A549 (cell line): ENCODE results near the gene CD58. TPM values are rescaled to one million over a fixed set of nuclear protein-coding genes. Genes with fewer than 3 reads are reported as not detected.

ENCODE experiments used
- ATAC-seq, 2 experiments: fragments of 200-7000 bp in 1 of 2; fragments of >200 bp in 1 of 2; cut with Nextera tagmentation in 1 of 2; cut with Tn5 transposase in 1 of 2; 3 replicates each; pipeline versions ENCODE4 v1.8.0 to v1.9.1; 2018 to 2020; ENCODE audit warnings: mild to moderate bottlenecking in 1 of 2, moderate library complexity in 1 of 2
- CTCF ChIA-PET: fragments of 300-600 bp; sonication (Branson Sonifier 250); formaldehyde crosslinking; extraction: SDS; loops from one replicate; lab custom pipeline; 2021; ENCODE audit warnings: antibody characterized with exemption, inconsistent platforms; lab: Yijun Ruan, JAX
- POLR2A ChIA-PET: fragments of 350-600 bp; formaldehyde crosslinking; extraction: SDS; loops from one replicate; lab custom pipeline; 2021; ENCODE audit warnings: antibody characterized with exemption, inconsistent platforms; lab: Yijun Ruan, JAX
- DNase-seq, 2 experiments: peaks; one replicate each; pipeline versions ENCODE4 v3.0.0 to v3.0.0-alpha.2; 2011 to 2016; ENCODE audit warnings: low read depth in 1 of 2, low spot score in 1 of 2
- FAIRE-seq: peaks from 2 replicates; lab custom pipeline; 2011; peaks lifted over from hg19 to GRCh38; lab: Jason Lieb, UNC
- H3K27ac ChIP-seq, 2 experiments: fragments of >200 bp; sonication (Bioruptor Twin); formaldehyde crosslinking; 3 replicates each; pipeline ENCODE4 v1.5.1; 2016 to 2017
- H3K4me1 ChIP-seq: fragments of >200 bp; sonication (Bioruptor Twin); formaldehyde crosslinking; 3 replicates; pipeline ENCODE4 v1.6.1; 2016
- H3K4me2 ChIP-seq: fragments of >200 bp; sonication (Bioruptor Twin); formaldehyde crosslinking; 3 replicates; pipeline ENCODE4 v1.6.1; 2016
- H3K4me3 ChIP-seq: fragments of >200 bp; sonication (Bioruptor Twin); formaldehyde crosslinking; 3 replicates; pipeline ENCODE4 v1.5.1; 2016
- H3K9me3 ChIP-seq: fragments of >200 bp; sonication (Bioruptor Twin); formaldehyde crosslinking; 3 replicates; pipeline ENCODE4 v1.6.1; 2016
- ATOH8 ChIP-seq: fragments of 250-450 bp; sonication (Bioruptor Pico); IDR thresholded peaks from 2 replicates; pipeline ENCODE4 v1.5.0; 2020; ENCODE audit warnings: low read depth, mild to moderate bottlenecking, moderate library complexity
- BCL3 ChIP-seq: fragments of >200 bp; sonication (Bioruptor Twin); formaldehyde crosslinking; IDR thresholded peaks from 3 replicates; pipeline ENCODE4 v1.6.1; 2016
- CBX2 ChIP-seq: fragments of 200-600 bp; sonication (generic); IDR thresholded peaks from 2 replicates; pipeline ENCODE4 v1.6.1; 2016; ENCODE audit warnings: low read depth, mild to moderate bottlenecking, borderline replicate concordance
- CEBPB ChIP-seq, 2 experiments: fragments of >200 bp in 1 of 2; sonication (Bioruptor Twin) in 1 of 2; formaldehyde crosslinking in 1 of 2; IDR thresholded peaks; 2 replicates each; pipeline ENCODE4 v1.6.1; 2012 to 2016
- EHF ChIP-seq: fragments of 250-450 bp; sonication (Bioruptor Pico); IDR thresholded peaks from 2 replicates; pipeline ENCODE4 v1.5.0; 2020; ENCODE audit warnings: mild to moderate bottlenecking
- EHMT2 ChIP-seq: fragments of 200-600 bp; sonication (generic); IDR thresholded peaks from 2 replicates; pipeline ENCODE4 v1.6.1; 2016; ENCODE audit warnings: antibody characterized with exemption, low read depth, mild to moderate bottlenecking, moderate library complexity
- GATA3 ChIP-seq: IDR thresholded peaks from 2 replicates; pipeline ENCODE4 v1.6.1; 2012; ENCODE audit warnings: borderline replicate concordance
- HEYL ChIP-seq: fragments of 250-450 bp; sonication (Bioruptor Pico); IDR thresholded peaks from 2 replicates; pipeline ENCODE4 v1.8.0; 2021; ENCODE audit warnings: mild to moderate bottlenecking, moderate library complexity
- HOXA7 ChIP-seq: fragments of 250-450 bp; sonication (Bioruptor Pico); IDR thresholded peaks from 2 replicates; pipeline ENCODE4 v1.5.0; 2020; ENCODE audit warnings: mild to moderate bottlenecking, moderate library complexity
- HOXB5 ChIP-seq: fragments of 250-450 bp; sonication (Bioruptor Pico); IDR thresholded peaks from 2 replicates; pipeline ENCODE4 v1.5.0; 2020; ENCODE audit warnings: mild to moderate bottlenecking, moderate library complexity
- KDM1A ChIP-seq: fragments of 200-600 bp; sonication (generic); IDR thresholded peaks from 2 replicates; pipeline ENCODE4 v1.6.1; 2016; ENCODE audit warnings: low read depth, mild to moderate bottlenecking
- MAX ChIP-seq: IDR thresholded peaks from 2 replicates; pipeline ENCODE4 v1.6.1; 2012
- NFE2L2 ChIP-seq: fragments of 150-350 bp; conservative IDR thresholded peaks from 2 replicates; pipeline ENCODE4 v1.6.1; 2014; ENCODE audit warnings: low read length
- NPAS2 ChIP-seq: fragments of 250-450 bp; sonication (Bioruptor Pico); IDR thresholded peaks from 2 replicates; pipeline ENCODE4 v1.8.0; 2022; ENCODE audit warnings: mild to moderate bottlenecking, moderate library complexity, borderline replicate concordance
- RAD21 ChIP-seq, 2 experiments: fragments of >200 bp in 1 of 2; sonication (Bioruptor Twin) in 1 of 2; formaldehyde crosslinking in 1 of 2; IDR thresholded peaks in 1 of 2; conservative IDR thresholded peaks in 1 of 2; 2 replicates in 1 of 2; 3 replicates in 1 of 2; pipeline ENCODE4 v1.6.1; 2012 to 2018; ENCODE audit warnings: inconsistent platforms in 1 of 2
- SMC3 ChIP-seq: fragments of >200 bp; sonication (Bioruptor Twin); formaldehyde crosslinking; IDR thresholded peaks from 3 replicates; pipeline ENCODE4 v1.6.1; 2018; ENCODE audit warnings: inconsistent platforms
- ZFP36 ChIP-seq: fragments of 450-650 bp; IDR thresholded peaks from 2 replicates; pipeline ENCODE4 v1.6.1; 2014; ENCODE audit warnings: borderline replicate concordance; ENCODE audit not compliant: partially characterized antibody
- WGBS: methylation state at CpG from one replicate; pipeline ENCODE4 v1.1.6; 2017; ENCODE audit errors: missing lambda C conversion rate; 5-methylcytosine and 5-hydroxymethylcytosine counted together
- polyA plus RNA-seq, 4 experiments: library from polyadenylated mRNA; depleted of rRNA in 3 of 4; stranded (reverse); fragments of >200 nt; fragmentation: RNase III in 1 of 4; extraction: RNeasy Plus Mini Kit Qiagen cat#74134 plus additional on column Dnase treatment in 1 of 4; gene quantifications; 2 replicates in 3 of 4; 3 replicates in 1 of 4; pipeline ENCODE4 v1.2.3, GENCODE V29; 2011 to 2017
- TF ChIP-seq, protein P1 (sequence below): fragments of 150-350 bp; IDR thresholded peaks from 2 replicates; pipeline ENCODE4 v1.6.1; 2014; ENCODE audit warnings: low read depth, mild to moderate bottlenecking, low read length
- TF ChIP-seq, protein P2 (sequence below): fragments of >200 bp; sonication (Bioruptor Twin); formaldehyde crosslinking; IDR thresholded peaks from 3 replicates; pipeline ENCODE4 v1.5.1; 2016

Gene CD58
- polyA plus RNA-seq, 2 of the 4 experiments (the other 2 are of a cell fraction), result 22.4 to 38.4 TPM

DNA sequence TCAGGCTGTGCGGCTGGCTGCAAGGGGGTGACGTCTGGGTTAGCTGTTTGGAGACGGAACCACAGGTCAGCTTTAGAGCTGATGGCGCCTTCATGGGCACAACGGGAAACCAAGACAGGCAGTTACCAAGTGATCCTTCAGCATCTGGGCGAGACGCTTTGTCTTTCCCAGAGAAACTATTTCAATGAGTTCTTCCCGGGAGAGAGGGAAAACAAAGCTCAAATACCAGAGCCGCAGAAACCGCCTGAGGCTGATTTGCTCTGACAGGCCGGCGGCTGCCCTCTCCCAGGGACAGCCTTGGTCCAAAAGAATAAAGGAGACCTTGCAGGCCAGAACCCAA, 76.5 kb downstream of the CD58 start:
- POLR2A ChIA-PET, result no interaction called here
- peaks cover 16% of the 10 kb centered on the region; the same call in 2 of the 3 replicates for H3K4me1 ChIP-seq
- CTCF ChIA-PET, result interaction anchor here (1.6 to 10.2 kb wide), 3 partner anchors 9 to 355 kb away, joined by 5 to 125 read pairs (median 24); no protein-coding TSS in a partner anchor
- H3K27ac ChIP-seq, result no peak overlapping the region
- no peaks in the 10 kb centered on the region for H3K9me3 ChIP-seq
- no peak for TF ChIP-seq BCL3
- TF ChIP-seq NPAS2 (CRISPR knock-in tag), result no peak
- no peak for TF ChIP-seq EHMT2
- ATAC-seq (no peak), FAIRE-seq (no peak), DNase-seq (no peak)
- 87% methylated on average over 12 of the region's 12 CpGs for WGBS
- H3K4me2 ChIP-seq, result no peak overlapping the region
- no peak overlapping the region for H3K4me3 ChIP-seq

DNA sequence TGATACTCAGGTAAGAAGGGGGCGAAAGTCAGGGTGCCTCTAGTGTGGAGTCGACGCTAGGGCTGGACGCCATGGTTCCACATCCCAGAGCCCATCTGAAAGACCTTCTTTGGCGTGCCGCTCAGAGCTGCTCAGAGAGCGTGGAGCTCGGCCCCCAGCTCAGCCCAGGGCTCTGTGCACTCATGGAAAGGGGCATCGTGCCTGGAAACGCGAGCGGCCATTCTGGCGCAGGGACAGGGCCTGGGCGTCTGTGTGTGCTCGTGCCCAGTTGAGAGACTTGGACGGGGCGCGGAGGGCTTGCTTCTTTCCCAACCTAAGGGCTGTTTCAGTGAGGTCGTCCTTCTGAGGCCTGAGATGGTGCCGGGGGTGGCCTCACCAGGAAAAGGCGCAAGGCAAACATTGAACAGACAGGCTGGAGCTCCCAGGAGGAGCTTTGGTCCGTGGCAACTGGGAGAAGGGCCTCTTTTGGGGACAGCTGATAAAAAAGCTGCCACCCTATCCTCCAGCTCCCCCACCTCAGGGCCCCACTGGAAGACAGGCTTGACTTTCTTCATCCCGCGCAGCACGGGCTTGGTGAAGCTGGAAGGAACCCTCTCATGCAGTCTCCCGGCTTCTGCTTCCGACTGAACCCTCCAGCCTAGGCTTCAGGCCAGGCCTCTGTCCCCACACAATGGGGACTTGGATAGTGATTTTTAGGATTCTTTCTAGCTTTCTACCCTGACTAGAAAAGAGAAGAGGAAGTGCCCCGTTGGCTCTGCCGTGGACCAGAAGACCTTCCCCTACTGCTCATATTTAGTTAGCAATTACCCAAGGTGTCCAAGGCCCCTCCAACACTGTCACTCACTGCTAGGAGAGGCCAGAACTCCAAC, 77.1 kb downstream of the CD58 start:
- ATAC-seq (no peak), FAIRE-seq (no peak), DNase-seq (no peak)
- ChIA-PET POLR2A (no interaction called here), CTCF (interaction anchor here (1.6 to 10.2 kb wide), 3 partner anchors 9 to 355 kb away, joined by 5 to 125 read pairs (median 24); no protein-coding TSS in a partner anchor)
- no peak overlapping the region for H3K4me3 ChIP-seq
- no peak overlapping the region for H3K4me2 ChIP-seq
- no peaks in the 10 kb centered on the region for H3K9me3 ChIP-seq
- WGBS, result 90% methylated on average over 15 of the region's 29 CpGs
- peaks cover 16% of the 10 kb centered on the region; the same call in 2 of the 3 replicates for H3K4me1 ChIP-seq
- H3K27ac ChIP-seq, result no peak overlapping the region
- TF ChIP-seq, protein P1, sequence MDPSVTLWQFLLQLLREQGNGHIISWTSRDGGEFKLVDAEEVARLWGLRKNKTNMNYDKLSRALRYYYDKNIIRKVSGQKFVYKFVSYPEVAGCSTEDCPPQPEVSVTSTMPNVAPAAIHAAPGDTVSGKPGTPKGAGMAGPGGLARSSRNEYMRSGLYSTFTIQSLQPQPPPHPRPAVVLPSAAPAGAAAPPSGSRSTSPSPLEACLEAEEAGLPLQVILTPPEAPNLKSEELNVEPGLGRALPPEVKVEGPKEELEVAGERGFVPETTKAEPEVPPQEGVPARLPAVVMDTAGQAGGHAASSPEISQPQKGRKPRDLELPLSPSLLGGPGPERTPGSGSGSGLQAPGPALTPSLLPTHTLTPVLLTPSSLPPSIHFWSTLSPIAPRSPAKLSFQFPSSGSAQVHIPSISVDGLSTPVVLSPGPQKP, result no peak
- TF ChIP-seq HOXA7 (no peak), HOXB5 (CRISPR knock-in tag) (no peak), ATOH8 (no peak), CBX2 (no peak), CEBPB (IDR thresholded peaks at IDR 0.05) (no peak), RAD21 (conservative IDR thresholded peaks at IDR 0.05 in 1 of 2, IDR thresholded peaks at IDR 0.05 in 1 of 2) (no peak), GATA3 (no peak), EHF (no peak), KDM1A (no peak), SMC3 (no peak), NFE2L2 (no peak), HEYL (CRISPR knock-in tag) (no peak), ZFP36 (no peak), MAX (no peak)
- TF ChIP-seq, protein P2, sequence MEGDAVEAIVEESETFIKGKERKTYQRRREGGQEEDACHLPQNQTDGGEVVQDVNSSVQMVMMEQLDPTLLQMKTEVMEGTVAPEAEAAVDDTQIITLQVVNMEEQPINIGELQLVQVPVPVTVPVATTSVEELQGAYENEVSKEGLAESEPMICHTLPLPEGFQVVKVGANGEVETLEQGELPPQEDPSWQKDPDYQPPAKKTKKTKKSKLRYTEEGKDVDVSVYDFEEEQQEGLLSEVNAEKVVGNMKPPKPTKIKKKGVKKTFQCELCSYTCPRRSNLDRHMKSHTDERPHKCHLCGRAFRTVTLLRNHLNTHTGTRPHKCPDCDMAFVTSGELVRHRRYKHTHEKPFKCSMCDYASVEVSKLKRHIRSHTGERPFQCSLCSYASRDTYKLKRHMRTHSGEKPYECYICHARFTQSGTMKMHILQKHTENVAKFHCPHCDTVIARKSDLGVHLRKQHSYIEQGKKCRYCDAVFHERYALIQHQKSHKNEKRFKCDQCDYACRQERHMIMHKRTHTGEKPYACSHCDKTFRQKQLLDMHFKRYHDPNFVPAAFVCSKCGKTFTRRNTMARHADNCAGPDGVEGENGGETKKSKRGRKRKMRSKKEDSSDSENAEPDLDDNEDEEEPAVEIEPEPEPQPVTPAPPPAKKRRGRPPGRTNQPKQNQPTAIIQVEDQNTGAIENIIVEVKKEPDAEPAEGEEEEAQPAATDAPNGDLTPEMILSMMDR, result no peak
